ENCODE measurements around the gene LEPROT.
"Not testable (repeated sequence)": the region's sequence is repeated elsewhere in the genome, so short reads cannot be mapped to it uniquely, and the experiment has no call there.

LEPROT gene, protein sequence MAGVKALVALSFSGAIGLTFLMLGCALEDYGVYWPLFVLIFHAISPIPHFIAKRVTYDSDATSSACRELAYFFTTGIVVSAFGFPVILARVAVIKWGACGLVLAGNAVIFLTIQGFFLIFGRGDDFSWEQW

DNA sequence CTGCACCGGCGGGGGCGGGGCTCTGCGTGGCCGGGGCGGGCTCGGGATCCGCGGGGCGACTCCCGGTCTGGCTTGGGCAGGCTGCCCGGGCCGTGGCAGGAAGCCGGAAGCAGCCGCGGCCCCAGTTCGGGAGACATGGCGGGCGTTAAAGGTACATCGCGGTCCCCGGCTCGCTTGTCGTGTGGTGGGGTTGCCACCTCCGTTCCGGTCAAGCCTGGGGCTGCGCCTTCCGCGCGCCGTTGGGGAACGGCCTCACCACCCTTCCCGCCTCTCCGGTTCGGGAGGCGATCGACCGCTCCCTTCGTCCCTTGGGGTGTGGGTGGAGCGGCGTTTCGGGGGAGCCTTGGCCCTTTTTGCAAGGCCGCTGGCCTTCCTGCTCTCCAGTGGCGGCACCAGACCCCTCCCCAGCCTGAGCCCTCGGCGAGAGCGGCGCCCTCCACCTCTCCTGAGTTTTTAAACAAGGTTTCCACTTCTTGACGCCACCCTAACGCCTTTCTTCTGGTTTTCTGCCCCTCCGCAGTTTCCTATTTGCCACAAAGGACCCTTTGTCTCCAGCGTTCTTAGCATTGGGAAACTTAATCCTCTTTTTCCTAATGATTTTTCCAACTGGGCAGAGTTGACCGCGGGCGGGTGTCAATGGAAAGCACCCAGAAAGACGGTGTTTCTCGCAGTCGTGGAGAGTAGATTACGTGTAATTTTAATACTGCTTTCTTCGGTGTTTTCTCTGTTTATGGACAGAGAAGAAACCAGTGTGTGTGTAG is at the start of gene LEPROT, which contains the start of gene LEPR:
Gene LEPROT, plus strand, starts transcription at position 79 of the 761 bp plus-strand sequence. Its CDS starts 57 bp downstream, at position 136.
Gene LEPR, plus strand, starts transcription at position 79 of the 761 bp plus-strand sequence. CDS start 144,898 bp downstream, outside the sequence.
- peaks cover 14% of the 10 kb centered on the region for H3K27me3 Mint-ChIP-seq (ENCODE audit: low read depth, poor library complexity)
- peak within 1 kb of the TSS; percentile 97 for H3K27ac Mint-ChIP-seq
- H3K36me3 Mint-ChIP-seq (ENCODE audit: low read depth) = peaks cover 19% of the 10 kb centered on the region
- H3K9me3 Mint-ChIP-seq = peaks cover 9% of the 10 kb centered on the region
- TF ChIP-seq, protein P1, sequence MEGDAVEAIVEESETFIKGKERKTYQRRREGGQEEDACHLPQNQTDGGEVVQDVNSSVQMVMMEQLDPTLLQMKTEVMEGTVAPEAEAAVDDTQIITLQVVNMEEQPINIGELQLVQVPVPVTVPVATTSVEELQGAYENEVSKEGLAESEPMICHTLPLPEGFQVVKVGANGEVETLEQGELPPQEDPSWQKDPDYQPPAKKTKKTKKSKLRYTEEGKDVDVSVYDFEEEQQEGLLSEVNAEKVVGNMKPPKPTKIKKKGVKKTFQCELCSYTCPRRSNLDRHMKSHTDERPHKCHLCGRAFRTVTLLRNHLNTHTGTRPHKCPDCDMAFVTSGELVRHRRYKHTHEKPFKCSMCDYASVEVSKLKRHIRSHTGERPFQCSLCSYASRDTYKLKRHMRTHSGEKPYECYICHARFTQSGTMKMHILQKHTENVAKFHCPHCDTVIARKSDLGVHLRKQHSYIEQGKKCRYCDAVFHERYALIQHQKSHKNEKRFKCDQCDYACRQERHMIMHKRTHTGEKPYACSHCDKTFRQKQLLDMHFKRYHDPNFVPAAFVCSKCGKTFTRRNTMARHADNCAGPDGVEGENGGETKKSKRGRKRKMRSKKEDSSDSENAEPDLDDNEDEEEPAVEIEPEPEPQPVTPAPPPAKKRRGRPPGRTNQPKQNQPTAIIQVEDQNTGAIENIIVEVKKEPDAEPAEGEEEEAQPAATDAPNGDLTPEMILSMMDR (IDR thresholded peaks at IDR 0.05) = no peak
- peaks cover 14% of the 10 kb centered on the region for H3K4me1 Mint-ChIP-seq
- DNase-seq = no peak
- H3K4me3 Mint-ChIP-seq = peak within 1 kb of the TSS; percentile 92

DNA sequence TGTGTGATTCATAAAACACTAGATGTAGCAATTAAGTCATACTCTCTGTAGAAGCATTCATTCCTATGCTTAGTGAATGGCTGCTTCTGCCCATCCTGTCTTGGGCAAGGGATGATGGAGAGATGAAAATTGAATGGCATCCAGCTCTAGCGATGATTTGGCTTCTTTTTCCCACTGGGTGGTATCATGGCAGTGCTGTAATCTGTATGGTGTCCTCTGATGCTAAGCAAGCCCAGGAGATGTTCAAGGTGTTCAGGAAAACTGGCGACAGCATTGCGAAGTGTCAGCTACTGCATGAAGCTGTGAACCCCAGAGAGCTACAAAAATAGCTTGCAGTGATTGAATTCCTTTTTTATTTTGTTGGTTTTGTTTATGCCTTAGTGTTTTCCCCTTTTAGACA is 48.9 kb upstream of the LEPROT start:
- DNase-seq = no peak
- Mint-ChIP-seq H3K9me3 (no peaks in the 10 kb centered on the region), H3K4me3 (no peak overlapping the region), H3K27me3 (ENCODE audit: low read depth, poor library complexity) (peaks cover 9% of the 10 kb centered on the region), H3K4me1 (no peaks in the 10 kb centered on the region), H3K27ac (no peak overlapping the region), H3K36me3 (ENCODE audit: low read depth) (no peaks in the 10 kb centered on the region)
- TF ChIP-seq, protein P1 (IDR thresholded peaks at IDR 0.05) = no peak

DNA sequence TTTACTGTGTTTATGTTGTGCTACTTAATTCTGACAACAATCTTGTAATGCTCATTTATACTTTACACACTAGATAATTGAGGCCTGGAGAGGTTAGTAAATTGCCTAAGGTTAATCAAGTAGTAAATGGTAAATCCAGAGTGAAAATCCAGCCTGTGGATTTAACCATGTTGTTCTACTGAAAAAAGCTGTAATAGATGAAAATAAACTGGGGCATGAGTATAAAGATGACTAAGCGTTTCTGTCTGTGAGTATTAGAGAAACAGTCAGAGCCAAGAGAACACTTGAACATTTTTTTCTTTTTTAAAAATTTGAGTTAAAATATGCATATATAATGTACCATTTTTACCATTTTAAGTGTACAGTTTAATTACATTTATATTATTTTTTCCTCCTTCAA is 47.9 kb upstream of the LEPROT start:
- Mint-ChIP-seq H3K4me1 (no peaks in the 10 kb centered on the region), H3K36me3 (ENCODE audit: low read depth) (no peaks in the 10 kb centered on the region), H3K4me3 (no peak overlapping the region), H3K27ac (no peak overlapping the region), H3K27me3 (ENCODE audit: low read depth, poor library complexity) (peaks cover 7% of the 10 kb centered on the region), H3K9me3 (no peaks in the 10 kb centered on the region)
- no peak for DNase-seq
- TF ChIP-seq, protein P1 (IDR thresholded peaks at IDR 0.05) = no peak

DNA sequence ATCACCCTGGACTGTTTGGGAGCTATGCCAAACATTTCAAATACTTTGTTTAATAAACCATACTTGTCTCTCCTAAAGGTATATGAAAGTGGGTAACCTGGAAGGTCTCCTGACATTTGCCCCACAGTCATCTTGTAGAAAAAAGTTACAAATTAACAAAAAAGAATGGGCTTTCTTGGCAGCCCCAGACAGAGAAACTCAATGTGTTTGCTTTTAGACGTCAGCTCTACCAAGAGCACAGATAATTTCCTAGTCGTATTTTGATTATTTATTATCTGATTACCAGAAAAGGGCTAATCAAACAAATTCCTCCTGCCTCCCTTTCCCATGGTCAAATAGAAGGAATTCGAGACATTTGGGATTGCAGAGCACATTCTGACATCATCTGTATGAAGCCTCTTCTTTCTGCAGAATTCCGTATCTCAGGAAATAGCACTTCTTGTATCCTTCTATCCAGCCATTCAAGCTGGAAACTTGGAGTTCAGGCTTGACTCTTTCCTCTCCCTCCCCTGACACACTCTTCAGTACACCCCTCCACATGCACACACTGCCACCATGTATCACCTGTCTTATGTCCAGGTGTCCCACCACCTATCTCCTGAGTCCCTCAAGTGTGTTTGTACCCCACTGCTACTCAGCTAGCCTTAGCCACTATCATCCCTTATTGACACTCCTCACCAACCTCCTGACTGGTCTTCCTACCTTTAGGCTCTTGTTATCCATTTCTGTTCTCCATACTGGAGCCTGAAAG is 42.8 kb upstream of the LEPROT start:
- TF ChIP-seq, protein P1 (IDR thresholded peaks at IDR 0.05) = no peak
- peaks cover 7% of the 10 kb centered on the region for H3K27me3 Mint-ChIP-seq (ENCODE audit: low read depth, poor library complexity)
- no peak overlapping the region for H3K27ac Mint-ChIP-seq
- DNase-seq = no peak
- H3K4me3 Mint-ChIP-seq = no peak overlapping the region
- H3K36me3 Mint-ChIP-seq (ENCODE audit: low read depth) = no peaks in the 10 kb centered on the region
- no peaks in the 10 kb centered on the region for H3K9me3 Mint-ChIP-seq
- no peaks in the 10 kb centered on the region for H3K4me1 Mint-ChIP-seq

DNA sequence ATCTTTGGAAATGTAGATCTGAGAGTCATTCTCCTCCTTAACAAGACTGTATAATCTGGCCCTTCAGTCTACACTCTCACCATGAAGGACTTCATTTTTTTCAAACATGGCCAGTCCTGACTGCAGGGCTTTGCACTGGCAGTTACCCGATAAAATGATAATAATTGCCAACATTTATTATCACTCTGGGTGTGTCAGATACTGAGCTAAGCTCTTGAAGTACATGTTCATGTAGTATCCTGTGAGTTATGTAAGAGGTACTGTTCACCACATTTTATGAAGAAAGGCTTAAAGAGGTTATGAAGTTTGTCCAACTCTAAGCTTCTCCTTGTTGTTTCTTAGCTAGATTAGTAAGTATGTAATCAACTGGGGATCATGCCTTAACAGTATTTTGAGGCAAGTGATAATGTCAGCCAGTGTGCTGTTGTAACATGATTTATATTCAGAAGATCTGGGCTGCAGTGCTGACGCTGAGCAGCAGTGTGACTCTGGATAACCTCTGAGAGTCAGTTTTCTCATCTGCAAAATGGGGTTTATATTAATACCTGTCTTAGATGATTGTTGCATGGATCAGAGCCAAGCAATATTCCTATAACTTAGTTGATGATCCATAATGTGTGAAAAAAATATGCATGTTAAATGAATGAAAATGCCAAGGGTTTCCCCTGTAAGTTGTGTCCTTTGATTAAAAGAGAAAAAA is 42.1 kb upstream of the LEPROT start:
- TF ChIP-seq, protein P1 (IDR thresholded peaks at IDR 0.05) = no peak
- H3K27me3 Mint-ChIP-seq (ENCODE audit: low read depth, poor library complexity) = peaks cover 7% of the 10 kb centered on the region
- H3K27ac Mint-ChIP-seq = no peak overlapping the region
- no peaks in the 10 kb centered on the region for H3K4me1 Mint-ChIP-seq
- no peak for DNase-seq
- no peak overlapping the region for H3K4me3 Mint-ChIP-seq
- no peaks in the 10 kb centered on the region for H3K36me3 Mint-ChIP-seq (ENCODE audit: low read depth)
- H3K9me3 Mint-ChIP-seq = no peaks in the 10 kb centered on the region

DNA sequence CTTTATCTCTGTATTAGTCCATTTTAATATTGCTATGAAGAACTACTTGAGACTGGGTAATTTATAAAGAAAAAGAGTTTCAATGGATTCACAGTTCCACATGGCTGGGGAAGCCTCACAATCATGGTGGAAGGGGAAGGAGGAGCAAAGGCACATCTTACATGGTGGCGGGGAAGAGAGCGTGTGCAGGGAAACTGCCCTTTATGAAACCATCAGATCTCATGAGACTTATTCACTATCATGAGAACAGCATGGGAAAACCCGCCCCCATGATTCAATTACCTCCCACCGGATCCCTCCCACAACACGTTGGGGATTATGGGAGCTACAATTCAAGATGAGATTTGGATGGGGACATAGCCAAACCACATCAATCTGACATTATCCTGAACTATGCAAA is 36.0 kb upstream of the LEPROT start:
- not testable (repeated sequence) for H3K27me3 Mint-ChIP-seq (ENCODE audit: low read depth, poor library complexity); H3K4me3 Mint-ChIP-seq; H3K9me3 Mint-ChIP-seq; H3K27ac Mint-ChIP-seq; H3K4me1 Mint-ChIP-seq; DNase-seq; H3K36me3 Mint-ChIP-seq (ENCODE audit: low read depth)

Data from nephron progenitor cell (in vitro differentiated cells).